MM.1S (cell line): ENCODE measurements around the gene RGS7.

Experiments used
- DNase-seq: peaks from one replicate; pipeline ENCODE4 v3.0.0-alpha.2; 2015
- H2AFZ ChIP-seq: fragments of 300-600 bp; sonication (generic); 2 replicates; pipeline ENCODE4 v1.6.0; 2016; ENCODE audit warnings: antibody characterized with exemption, low read length
- H3F3A ChIP-seq: fragments of 300-600 bp; sonication (generic); 2 replicates; pipeline ENCODE4 v1.6.1; 2016; ENCODE audit warnings: mild to moderate bottlenecking, antibody characterized with exemption, low read length, moderate library complexity, mixed read lengths; ENCODE audit not compliant: insufficient read depth
- H3K27ac ChIP-seq: fragments of 300-600 bp; sonication (generic); 2 replicates; pipeline ENCODE4 v1.5.1; 2016; ENCODE audit warnings: mild to moderate bottlenecking, low read length
- H3K27me3 ChIP-seq: fragments of 300-600 bp; sonication (generic); replicated peaks from 2 replicates; pipeline ENCODE4 v1.6.0; 2016; ENCODE audit warnings: low read length; ENCODE audit not compliant: insufficient read depth
- H3K36me3 ChIP-seq: fragments of 300-600 bp; sonication (generic); replicated peaks from 2 replicates; pipeline ENCODE4 v1.6.1; 2016; ENCODE audit warnings: mild to moderate bottlenecking, low read length, mixed read lengths; ENCODE audit not compliant: insufficient read depth
- H3K4me1 ChIP-seq: fragments of 300-600 bp; sonication (generic); 2 replicates; pipeline ENCODE4 v1.6.1; 2016; ENCODE audit warnings: low read length, mixed read lengths
- H3K4me2 ChIP-seq: fragments of 300-600 bp; sonication (generic); 2 replicates; pipeline ENCODE4 v1.6.0; 2016; ENCODE audit warnings: low read depth, low read length
- H3K4me3 ChIP-seq: fragments of 300-600 bp; sonication (generic); 2 replicates; pipeline ENCODE4 v1.5.1; 2016; ENCODE audit warnings: low read length, mixed read lengths
- H3K79me2 ChIP-seq: fragments of 300-600 bp; sonication (generic); 2 replicates; pipeline ENCODE4 v1.6.1; 2016; ENCODE audit warnings: mixed run types, low read length, mixed read lengths
- H3K9ac ChIP-seq: fragments of 300-600 bp; sonication (generic); 2 replicates; pipeline ENCODE4 v1.6.1; 2016; ENCODE audit warnings: low read length, mixed read lengths
- H3K9me2 ChIP-seq: fragments of 300-600 bp; sonication (generic); replicated peaks from 2 replicates; pipeline ENCODE4 v1.6.1; 2016; ENCODE audit warnings: mild to moderate bottlenecking, low read length, mixed read lengths; ENCODE audit not compliant: insufficient read depth
- H3K9me3 ChIP-seq: fragments of 300-600 bp; sonication (generic); replicated peaks from 2 replicates; pipeline ENCODE4 v1.6.1; 2016; ENCODE audit warnings: mild to moderate bottlenecking, low read length, mixed read lengths; ENCODE audit not compliant: insufficient read depth
- H4K20me1 ChIP-seq: fragments of 300-600 bp; sonication (generic); 2 replicates; pipeline ENCODE4 v1.6.1; 2016; ENCODE audit warnings: mild to moderate bottlenecking, low read length, moderate library complexity, mixed read lengths; ENCODE audit not compliant: insufficient read depth
- CTCF ChIP-seq: fragments of 300-600 bp; sonication (generic); IDR thresholded peaks from 2 replicates; pipeline ENCODE4 v1.5.1; 2016; ENCODE audit warnings: antibody characterized with exemption, low read length, mixed read lengths
- EZH2 ChIP-seq: fragments of 300-600 bp; sonication (generic); optimal IDR thresholded peaks from 2 replicates; pipeline ENCODE3; 2017; ENCODE audit warnings: low read depth, mild to moderate bottlenecking, antibody characterized with exemption, low read length, mixed read lengths
- EZH2phosphoT487 ChIP-seq: fragments of 300-600 bp; sonication (generic); IDR thresholded peaks from 2 replicates; pipeline ENCODE4 v1.6.1; 2018; ENCODE audit warnings: antibody characterized with exemption, low read length

RGS7 gene

GRCh38 chr1:241034203-241034936, 322.6 kb downstream of the RGS7 start:
- TF ChIP-seq EZH2phosphoT487 (no peak), CTCF (no peak)
- Histone ChIP-seq H2AFZ (no peak overlapping the region), H3K4me2 (no peak overlapping the region), H3K9me3 (no peaks in the 10 kb centered on the region), H4K20me1 (no peaks in the 10 kb centered on the region), H3K27me3 (no peaks in the 10 kb centered on the region), H3K79me2 (no peaks in the 10 kb centered on the region), H3K9me2 (no peaks in the 10 kb centered on the region), H3K27ac (no peak overlapping the region), H3K4me1 (no peaks in the 10 kb centered on the region), H3K9ac (no peak overlapping the region), H3F3A (no peaks in the 10 kb centered on the region), H3K4me3 (no peak overlapping the region), H3K36me3 (no peaks in the 10 kb centered on the region)
- DNase-seq: no peak

GRCh38 chr1:241024834-241025233, 332.2 kb downstream of the RGS7 start:
- Histone ChIP-seq H3K36me3 (no peaks in the 10 kb centered on the region), H4K20me1 (no peaks in the 10 kb centered on the region), H3K4me1 (no peaks in the 10 kb centered on the region), H3K9ac (no peak overlapping the region), H3K9me2 (no peaks in the 10 kb centered on the region), H3F3A (no peaks in the 10 kb centered on the region), H3K4me2 (no peak overlapping the region), H3K79me2 (no peaks in the 10 kb centered on the region), H3K27ac (no peak overlapping the region), H3K4me3 (no peak overlapping the region), H3K27me3 (no peaks in the 10 kb centered on the region), H2AFZ (no peak overlapping the region), H3K9me3 (no peaks in the 10 kb centered on the region)
- no peak for DNase-seq
- TF ChIP-seq EZH2phosphoT487 (no peak), EZH2 (no peak), CTCF (no peak)

GRCh38 chr1:241022366-241022765, 334.6 kb downstream of the RGS7 start:
- Histone ChIP-seq H3K27ac (no peak overlapping the region), H3K9ac (no peak overlapping the region), H3K9me2 (no peaks in the 10 kb centered on the region), H3K27me3 (no peaks in the 10 kb centered on the region), H4K20me1 (no peaks in the 10 kb centered on the region), H3K36me3 (no peaks in the 10 kb centered on the region), H3K4me1 (no peaks in the 10 kb centered on the region), H3F3A (no peaks in the 10 kb centered on the region), H3K4me3 (no peak overlapping the region), H3K4me2 (no peak overlapping the region), H2AFZ (no peak overlapping the region), H3K9me3 (no peaks in the 10 kb centered on the region), H3K79me2 (no peaks in the 10 kb centered on the region)
- DNase-seq: no peak
- TF ChIP-seq EZH2phosphoT487 (no peak), CTCF (no peak)
